Neural cell (in vitro differentiated cells): ENCODE data around the gene NHERF2.

Experiments
- CTCF ChIP-seq: fragments of 450-650 bp; IDR thresholded peaks from 2 replicates; pipeline ENCODE4 v1.5.1; 2014; ENCODE audit warnings: antibody characterized with exemption, mild to moderate bottlenecking, moderate library complexity; ENCODE audit not compliant: poor library complexity, severe bottlenecking
- EP300 ChIP-seq: fragments of 450-650 bp; conservative IDR thresholded peaks from 2 replicates; pipeline ENCODE4 v1.6.1; 2014; ENCODE audit warnings: antibody characterized with exemption, mild to moderate bottlenecking, moderate library complexity; ENCODE audit not compliant: poor library complexity, severe bottlenecking
- EZH2 ChIP-seq: fragments of 200-600, 300-800 bp; shearing (Covaris generic), sonication (generic); IDR thresholded peaks from 2 replicates; pipeline ENCODE4 v1.6.1; 2014; ENCODE audit warnings: antibody characterized with exemption, low read length, borderline replicate concordance, mild to moderate bottlenecking; ENCODE audit not compliant: insufficient read depth, poor library complexity, severe bottlenecking
- POLR2AphosphoS5 ChIP-seq: IDR thresholded peaks from 2 replicates; pipeline ENCODE4 v1.6.1; 2012
- TAF1 ChIP-seq: IDR thresholded peaks from 2 replicates; pipeline ENCODE4 v1.6.1; 2012; ENCODE audit warnings: low read depth

DNA sequence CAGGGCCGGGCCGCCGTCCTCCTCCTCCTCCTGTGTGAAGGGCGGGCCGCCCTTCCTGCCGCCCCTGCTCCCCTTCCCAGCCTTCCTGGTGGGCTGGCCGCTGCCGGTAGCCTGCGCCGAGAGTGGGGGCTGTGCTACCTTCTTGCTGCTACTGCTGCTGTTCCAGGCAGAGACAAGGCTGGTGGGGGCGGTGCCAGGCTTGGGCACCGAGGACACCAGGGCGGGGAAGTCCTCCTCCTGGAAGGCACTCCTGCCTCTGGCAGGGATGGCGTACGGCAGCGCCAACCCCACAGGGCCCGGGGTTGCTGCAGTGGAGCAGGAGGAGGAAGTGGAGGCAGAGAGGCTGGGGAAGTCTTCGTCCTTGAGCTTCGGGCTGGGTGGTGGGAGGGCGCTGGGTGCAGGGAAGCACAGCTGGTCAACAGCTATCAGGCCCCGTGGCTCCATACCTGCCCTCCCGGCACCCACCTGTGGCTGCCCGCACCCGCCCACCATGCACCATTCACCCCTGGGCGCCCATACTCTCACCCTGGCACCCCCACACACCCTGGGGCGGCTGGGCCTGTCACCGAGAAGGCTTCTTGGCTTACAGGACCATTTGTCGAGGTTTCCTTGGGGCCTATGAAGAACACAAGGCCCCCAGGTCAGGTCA, 26.7 kb upstream of the NHERF2 start:
- TF ChIP-seq CTCF = no peak
- TF ChIP-seq EZH2 = no peak
- TF ChIP-seq POLR2AphosphoS5 = no peak
- TF ChIP-seq EP300 = no peak
- no peak for TF ChIP-seq TAF1
